Lower leg skin (tissue), 3 donors: ENCODE measurements around the gene GABRR1.

Source experiments
- CTCF ChIP-seq, 3 donors: fragments of 450-650 bp; IDR thresholded peaks; one replicate each; pipeline ENCODE4 v1.5.1; 2016; ENCODE audit warnings: antibody characterized with exemption in 3 of 3, mild to moderate bottlenecking in 3 of 3, moderate library complexity in 2 of 3
- POLR2A ChIP-seq, 2 donors: fragments of 450-650 bp; IDR thresholded peaks; one replicate each; pipeline ENCODE4 v1.6.1; 2016 to 2017; ENCODE audit warnings: antibody characterized with exemption in 2 of 2, mild to moderate bottlenecking in 1 of 2, moderate library complexity in 1 of 2

DNA sequence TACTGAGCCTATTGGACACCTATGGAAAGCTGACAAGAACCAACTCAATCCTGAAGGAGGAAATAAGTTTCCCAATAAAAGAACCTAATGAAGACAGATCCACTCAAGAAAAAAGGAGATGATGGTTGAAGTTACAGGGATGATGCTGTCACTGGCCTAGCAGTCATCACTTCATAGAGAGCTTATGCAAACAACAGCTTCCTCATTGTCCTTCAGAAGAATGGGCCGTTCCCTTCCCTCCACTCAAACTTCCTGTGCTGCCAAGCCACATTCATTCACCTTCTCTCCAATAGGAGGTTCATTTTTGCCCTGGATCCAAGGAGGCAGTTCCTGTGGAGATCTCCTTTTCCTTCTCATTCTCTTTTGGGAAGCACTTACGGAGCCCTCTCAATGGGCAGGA, 85.1 kb downstream of the GABRR1 start:
- no peak for TF ChIP-seq CTCF (IDR thresholded peaks at IDR 0.05)
- TF ChIP-seq POLR2A (IDR thresholded peaks at IDR 0.05) = no peak
